HG03457 (cell line): ENCODE results near the gene FNDC3A.
"Not testable (repeated sequence)": the region's sequence is repeated elsewhere in the genome, so short reads cannot be mapped to it uniquely, and the experiment has no call there.

Source experiments
- ATAC-seq: cut with Tn5 transposase; IDR thresholded peaks from one replicate; pipeline ENCODE4 v1.9.1; 2021; ENCODE audit warnings: moderate number of reproducible peaks; ENCODE audit not compliant: unreplicated experiment

Gene FNDC3A

GRCh38 chr13:49132479-49133002 lies 156.8 kb downstream of the FNDC3A start:
- ATAC-seq = no peak

DNA sequence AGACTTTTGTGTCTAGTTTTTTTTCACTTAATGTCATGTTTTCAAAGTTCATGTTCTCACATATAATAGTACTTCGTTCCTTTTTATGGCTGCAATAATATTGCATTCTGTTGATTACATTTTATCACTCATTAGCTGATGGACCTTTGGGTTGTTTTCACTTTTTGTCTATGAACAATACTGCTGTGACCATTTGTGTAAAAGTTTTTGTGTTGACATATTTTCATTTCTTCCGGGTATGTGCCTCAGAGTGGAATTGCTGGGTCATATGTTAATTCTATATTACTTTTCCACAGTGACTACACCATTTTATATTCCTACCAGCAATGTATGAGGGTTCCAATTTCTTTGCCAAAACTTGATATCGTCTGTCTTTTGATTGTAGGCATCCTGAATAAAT lies 158.6 kb downstream of the FNDC3A start:
- ATAC-seq = no peak

DNA sequence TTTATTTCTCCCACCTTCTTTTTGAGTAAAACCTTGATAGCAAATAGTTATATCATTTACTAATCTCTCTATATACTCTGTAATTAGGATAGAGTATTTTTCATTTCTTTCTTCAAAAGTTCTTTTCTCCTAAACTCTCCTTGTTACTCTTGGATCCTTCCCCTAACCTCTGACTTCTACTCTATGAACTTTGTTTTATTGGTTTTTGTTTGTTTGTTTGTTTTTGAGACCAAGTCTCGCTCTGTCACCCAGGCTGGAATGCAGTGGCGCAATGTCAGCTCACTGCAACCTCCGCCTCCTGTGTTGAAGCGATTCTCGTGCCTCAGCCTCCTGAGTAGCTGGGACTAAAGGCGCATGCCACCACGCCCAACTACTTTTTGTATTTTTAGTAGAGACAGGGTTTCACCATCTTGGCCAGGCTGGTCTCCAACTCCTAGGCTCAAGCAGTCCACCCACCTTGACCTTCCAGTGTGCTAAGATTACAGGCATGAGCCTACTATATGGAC lies 161.5 kb downstream of the FNDC3A start:
- not testable (repeated sequence) for ATAC-seq

DNA sequence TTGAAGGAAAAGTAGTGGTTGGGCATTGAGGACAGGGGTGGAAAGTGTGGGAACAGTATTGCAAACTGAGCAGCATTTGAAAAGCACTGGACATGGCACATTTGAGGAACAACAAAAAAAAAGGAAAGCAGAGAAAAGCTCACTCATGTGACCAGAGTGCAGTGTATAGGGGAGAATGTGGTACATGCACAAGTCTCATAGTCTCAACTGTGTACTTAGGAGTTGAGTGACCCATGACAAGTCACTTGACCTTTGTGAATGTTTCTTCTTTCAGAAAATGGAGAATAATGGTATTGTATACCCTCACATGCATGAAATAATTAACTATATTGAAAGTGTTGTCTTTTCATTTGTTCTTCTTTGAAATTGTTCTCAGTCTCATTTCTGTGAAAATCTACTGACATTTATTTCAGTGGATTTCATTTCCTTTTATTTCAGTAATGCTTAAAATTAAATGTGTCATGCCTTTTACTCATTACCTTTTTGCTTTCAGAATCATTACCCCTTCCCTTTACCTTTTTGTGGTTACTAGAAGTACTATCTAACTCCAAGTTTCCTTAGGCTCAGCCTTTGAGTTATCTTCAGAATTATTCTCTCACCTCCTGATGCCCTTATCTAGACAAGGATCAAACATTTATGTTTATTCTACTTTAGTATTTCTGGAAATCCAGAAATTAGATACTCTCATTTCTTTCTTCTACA lies 165.3 kb downstream of the FNDC3A start:
- ATAC-seq = no peak

DNA sequence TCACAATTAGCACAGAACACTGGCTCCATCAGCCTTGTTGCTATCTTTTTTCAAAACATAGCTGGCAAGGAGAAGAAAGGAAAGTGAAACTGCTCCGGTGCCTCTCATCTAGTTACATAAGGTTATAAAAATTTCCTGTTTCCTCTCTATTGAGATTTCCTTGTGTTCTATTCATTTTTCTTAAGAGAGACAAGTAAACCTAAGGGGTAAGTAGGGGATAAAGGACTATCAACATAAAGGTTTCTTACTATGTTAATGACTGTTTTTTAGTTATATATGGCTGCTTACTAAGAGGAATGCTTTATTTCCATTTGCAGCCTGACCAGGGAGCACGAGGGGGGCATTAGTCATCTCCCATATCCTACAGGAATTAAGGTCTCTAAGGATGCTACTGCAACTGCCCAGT lies 171.2 kb downstream of the FNDC3A start:
- no peak for ATAC-seq

- ATAC-seq = no peak
Observed at GRCh38 chr13:49148405-49148804, 172.7 kb downstream of the FNDC3A start.

- not testable (repeated sequence) for ATAC-seq
Observed at GRCh38 chr13:49157955-49158584, 182.4 kb downstream of the FNDC3A start.

DNA sequence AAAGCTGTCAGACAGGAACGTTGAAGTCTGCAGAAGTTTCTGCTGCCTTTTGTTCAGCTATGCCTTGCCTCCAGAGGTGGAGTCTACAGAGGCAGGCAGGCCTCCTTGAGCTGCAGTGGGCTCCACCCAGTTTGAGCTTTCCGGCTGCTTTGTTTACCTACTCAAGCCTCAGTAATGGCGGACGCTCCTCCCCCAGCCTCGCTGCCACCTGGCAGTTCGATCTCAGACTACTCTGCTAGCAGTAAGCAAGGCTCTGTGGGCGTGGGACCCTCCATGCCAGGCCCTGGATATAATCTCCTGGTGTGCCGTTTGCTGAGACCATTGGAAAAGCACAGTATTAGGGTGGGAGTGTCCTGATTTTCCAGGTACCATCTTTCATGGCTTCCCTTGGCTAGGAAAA lies 187.4 kb downstream of the FNDC3A start:
- ATAC-seq = not testable (repeated sequence)

- ATAC-seq = no peak
Observed at GRCh38 chr13:49164712-49165111, 189.0 kb downstream of the FNDC3A start.

DNA sequence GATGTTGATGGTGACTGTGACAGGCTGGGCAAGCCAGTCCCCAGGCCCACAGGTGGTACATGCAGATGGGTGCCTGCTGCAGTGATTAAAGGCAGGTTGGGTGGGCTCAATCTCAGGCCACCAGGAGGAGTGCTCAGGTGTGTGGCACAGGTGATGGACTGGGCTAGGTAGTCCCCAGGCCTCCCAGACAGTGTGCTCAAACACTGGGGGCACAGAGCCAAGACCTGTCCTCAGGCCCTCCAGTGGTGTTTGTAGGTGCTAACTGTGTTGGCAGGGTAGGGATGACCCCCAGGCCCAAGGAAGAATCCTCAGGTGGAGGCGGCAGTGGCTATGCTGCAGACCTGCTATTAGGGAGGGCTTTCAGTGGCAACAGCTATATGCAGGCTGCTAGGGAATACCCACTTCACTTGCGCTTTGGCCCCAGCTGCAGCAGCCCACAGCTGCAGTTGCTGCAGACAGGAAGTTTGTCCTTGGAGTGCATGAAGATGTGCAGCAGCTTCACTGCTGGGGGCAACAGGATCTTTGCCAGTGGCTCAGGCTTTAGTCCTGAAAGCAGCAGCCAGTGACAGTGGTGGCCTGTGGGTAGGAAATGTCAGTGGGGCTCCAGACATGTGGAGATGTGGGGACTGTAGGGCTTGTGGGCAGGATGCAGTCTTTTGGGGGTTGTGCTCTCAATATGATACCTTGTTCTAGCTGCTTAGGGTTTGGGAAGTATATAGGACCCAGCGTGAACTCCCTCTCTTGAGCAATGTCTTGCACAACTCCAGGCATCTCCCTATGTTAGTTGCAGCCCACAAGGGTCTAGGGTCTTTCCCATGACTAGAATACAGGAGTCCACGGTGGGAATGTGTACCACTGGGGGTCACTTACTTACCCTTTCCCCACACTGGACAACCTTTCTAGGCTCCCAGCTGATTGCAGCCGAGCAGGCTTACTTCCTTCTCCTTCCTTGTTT lies 190.4 kb downstream of the FNDC3A start:
- ATAC-seq = no peak

DNA sequence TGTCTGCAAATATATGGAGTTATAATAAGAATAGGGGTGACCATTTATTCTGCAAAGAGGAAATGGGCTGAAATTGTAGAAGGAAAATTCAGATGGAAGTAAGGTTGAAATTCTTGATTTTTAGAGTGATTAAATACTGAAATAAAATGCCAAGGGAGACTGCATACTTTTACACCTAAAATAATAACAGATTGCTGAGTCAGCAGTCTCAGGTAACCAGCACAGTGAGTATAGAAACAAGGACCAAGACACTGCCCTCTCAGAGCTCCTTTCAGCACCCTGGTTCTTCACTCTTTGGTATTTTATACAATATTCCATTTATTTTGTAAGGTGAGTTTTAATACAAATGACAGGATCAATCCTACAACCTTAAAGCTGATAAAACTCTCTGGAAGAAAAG lies 195.6 kb downstream of the FNDC3A start:
- no peak for ATAC-seq

DNA sequence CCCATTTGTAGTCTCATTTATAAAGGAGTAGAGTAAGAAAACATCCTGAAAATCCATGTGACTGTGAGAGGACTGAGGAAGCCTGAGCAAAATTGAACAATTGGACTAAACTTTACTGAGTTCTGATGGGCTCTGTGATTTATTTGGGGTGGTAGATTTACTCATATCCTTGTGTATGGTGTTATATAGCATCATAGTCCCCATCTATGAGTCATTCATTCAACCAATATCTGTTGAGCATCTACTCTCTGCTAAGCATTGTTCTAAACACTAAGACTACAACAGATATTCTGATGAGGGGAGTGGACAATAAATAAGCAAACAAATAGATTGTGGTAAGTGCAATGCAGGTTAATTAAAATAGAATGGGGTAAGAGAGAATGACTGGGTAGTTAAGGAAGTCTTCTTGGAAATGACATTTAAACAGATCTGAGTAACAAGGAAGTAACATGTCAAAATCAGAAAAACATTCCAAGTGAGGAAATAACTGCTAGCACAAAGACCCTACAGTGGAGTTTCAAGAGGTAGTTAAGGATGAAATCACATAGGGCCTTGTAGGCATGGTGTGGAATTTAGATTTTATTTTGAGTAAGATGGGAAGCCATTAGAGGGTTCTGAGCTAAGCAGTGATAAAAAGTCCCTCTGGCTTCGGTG lies 208.1 kb downstream of the FNDC3A start:
- no peak for ATAC-seq

DNA sequence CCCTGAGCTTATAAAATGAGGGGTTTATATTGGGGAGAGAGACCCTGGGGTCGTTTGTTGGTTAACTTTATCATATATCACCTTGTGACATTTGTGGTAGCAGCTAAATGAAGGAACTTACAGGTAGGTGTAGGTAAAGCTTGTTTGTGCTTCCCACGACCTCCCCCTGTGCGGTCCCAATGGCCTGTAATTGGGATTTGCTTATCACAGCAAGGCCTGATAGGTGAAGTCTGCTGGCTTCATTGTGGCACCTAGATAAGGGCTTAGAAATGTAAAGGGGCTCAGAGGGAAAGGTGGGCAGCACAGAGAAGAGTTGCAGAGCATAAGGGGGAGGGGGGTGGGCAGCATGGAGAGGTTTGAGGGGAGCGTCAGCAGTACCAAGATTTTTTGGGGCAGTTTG lies 208.9 kb downstream of the FNDC3A start:
- ATAC-seq = no peak

DNA sequence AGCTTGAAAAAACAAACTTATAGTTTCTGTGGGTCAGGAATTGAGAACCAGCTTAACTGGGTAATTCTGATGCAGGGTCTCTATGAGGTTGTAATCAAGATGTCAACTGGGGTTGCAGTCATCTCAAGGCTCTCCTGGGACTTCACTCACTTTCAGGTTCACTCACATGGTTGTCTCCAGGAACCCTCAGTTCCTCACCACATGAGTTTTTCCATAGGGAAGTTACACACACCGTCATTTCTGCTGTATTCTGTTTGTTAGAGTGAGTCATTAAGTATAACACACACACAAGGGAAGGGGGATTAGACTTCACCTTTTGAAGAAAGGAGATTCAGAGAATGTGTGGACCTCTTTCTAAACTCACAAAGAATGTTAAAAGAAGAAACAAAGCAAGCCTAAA lies 209.6 kb downstream of the FNDC3A start:
- ATAC-seq = no peak

DNA sequence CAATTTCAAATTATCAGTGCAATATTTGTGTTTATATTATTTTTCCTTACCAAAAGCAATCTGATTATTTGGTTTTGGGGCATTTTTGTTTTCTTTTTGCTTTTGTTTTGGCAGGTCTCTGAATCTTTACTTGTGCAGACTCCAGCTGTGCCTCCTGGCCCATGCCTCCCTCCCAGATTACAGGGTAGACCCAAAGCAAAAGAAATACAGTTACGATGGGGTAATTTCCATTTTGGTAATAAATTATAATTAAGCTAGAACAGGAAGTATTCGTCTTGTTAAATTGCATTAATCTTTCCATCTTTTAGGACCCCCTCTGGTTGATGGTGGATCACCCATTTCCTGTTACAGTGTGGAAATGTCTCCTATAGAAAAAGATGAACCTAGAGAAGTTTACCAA lies 215.2 kb downstream of the FNDC3A start:
- ATAC-seq = no peak

DNA sequence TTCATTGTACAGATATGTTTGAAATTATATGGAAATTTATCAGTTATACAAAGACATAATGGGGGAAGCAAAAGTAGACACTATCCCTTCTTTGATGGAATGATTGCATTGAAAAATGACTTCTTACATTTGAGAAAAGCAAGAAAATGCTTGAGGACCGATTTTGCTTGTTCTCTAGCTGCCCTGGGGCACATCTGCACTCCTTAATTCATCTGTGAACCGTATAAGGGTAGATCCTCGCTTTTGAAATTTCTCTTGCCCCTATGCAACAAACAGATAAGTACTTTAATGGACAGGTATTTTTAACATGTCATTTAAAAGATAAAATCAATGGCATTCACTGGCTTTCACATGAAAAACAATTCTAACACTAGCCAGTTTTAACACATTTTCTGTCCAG lies 230.9 kb downstream of the FNDC3A start:
- ATAC-seq = no peak

- ATAC-seq = no peak
Observed at GRCh38 chr13:49208619-49209018, 232.9 kb downstream of the FNDC3A start.

DNA sequence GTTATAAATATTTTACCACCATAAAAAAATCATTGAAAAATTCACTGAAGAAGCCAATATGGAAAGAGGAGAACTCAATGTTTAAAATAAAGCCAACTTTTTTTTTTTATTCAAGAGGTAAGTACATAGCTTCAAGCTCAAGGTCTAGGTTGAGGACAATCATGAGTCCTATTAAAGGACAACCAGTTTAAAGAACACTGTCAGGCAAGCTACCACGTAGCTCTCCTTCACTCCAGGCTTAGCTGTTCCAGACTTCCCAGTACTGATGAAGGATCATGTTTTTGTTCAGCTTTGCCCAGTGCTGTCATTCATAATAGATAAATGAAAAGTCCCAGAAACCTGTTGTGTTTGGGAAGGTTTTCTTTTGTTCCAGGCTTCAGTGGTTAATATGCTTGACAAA lies 234.4 kb downstream of the FNDC3A start:
- no peak for ATAC-seq

GRCh38 chr13:49210669-49211068 lies 235.0 kb downstream of the FNDC3A start:
- no peak for ATAC-seq

GRCh38 chr13:49213539-49213938 lies 237.8 kb downstream of the FNDC3A start:
- ATAC-seq = no peak
